Measurements from ENCODE around the gene RNF112.

DNA sequence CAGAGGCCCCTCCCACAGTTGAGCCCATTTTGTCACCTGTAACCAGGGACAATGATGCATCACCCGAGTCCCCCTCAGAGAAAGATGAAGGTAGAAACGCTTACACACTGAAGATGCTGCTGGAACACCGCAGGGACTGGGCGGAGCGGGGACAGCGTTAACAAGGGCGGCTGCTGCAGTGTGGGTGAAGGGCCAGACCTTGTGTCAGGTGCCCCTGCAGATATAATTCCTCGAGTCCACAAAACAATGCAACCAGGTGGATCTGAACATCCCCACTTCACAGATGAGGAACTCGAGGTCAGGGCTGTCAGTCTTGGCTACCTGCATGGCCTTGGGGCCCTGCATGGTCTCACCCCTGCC, 39.0 kb upstream of the RNF112 start:
- TF ChIP-seq EZH2 (IDR thresholded peaks at IDR 0.05; ENCODE audit: insufficient read depth, poor library complexity, severe bottlenecking): no peak
- TF ChIP-seq EZH2phosphoT487 (IDR thresholded peaks at IDR 0.05; ENCODE audit: insufficient read depth, low read depth): no peak

Measured in GM23248 (cell line).